PC-9 (cell line): ENCODE measurements around the gene FGF14.
A peak's percentile ranks its signal among the peaks of the same experiment; 100 is the strongest.

Experiments used
- CTCF ChIP-seq: fragments of 200-600 bp; sonication (generic); conservative IDR thresholded peaks from 2 replicates; pipeline ENCODE4 v1.6.1; 2017; ENCODE audit warnings: mixed run types, antibody characterized with exemption, mild to moderate bottlenecking, moderate library complexity
- EZH2 ChIP-seq: fragments of 200-600 bp; sonication (generic); IDR thresholded peaks from 2 replicates; pipeline ENCODE4 v1.8.0; 2017; ENCODE audit warnings: antibody characterized with exemption, low read depth

- TF ChIP-seq CTCF = peak; percentile 44
- TF ChIP-seq EZH2 = no peak
Measured at GRCh38 chr13:101941095-101941783, 460.6 kb downstream of the FGF14 start.
